Kidney glomerular epithelial cell (primary cell): Measurements from ENCODE around the gene WDTC1.
"Not testable (repeated sequence)": the region's sequence is repeated elsewhere in the genome, so short reads cannot be mapped to it uniquely, and the experiment has no call there.

Experiments
- DNase-seq: peaks from one replicate; lab custom pipeline; 2025; lab: John Stamatoyannopoulos, UW

The WDTC1 gene

DNA sequence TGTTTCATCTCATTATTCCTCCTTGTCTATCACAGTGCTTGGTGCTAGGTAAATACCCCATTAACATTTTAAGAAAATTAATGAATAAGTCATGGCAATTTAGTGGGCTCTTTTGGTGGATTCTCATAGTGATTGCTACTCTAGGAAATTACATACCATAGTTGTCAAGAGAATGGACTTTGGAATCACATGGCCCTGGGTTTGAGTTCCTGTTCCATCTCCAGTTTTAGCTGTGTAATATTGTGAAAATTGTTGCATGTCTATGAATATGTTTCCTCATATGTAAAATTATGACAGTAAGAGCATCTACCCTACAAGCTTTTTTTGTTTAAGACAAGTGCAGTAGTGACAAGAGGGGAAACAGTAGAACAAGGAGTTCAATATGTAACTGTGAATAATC is 20.7 kb downstream of the WDTC1 start:
- no peak for DNase-seq

DNA sequence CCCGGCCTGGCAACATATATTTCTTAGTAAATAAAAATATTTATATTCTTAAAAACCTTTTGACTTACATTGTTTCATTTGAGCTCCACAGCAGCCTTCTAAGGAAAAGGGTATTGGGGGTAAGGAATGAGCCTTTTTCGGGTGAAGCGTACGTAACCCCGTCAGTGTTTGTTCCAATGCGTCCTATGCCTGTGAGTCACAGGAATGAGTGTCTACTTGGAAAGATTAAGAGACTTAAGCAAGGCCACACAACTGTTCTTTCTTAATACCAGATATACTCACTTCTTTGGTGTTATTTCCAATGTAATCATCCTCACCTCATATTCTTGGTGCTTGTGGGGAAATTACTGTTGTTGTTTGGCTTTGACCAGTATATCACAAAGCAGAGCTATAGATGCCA is 22.7 kb downstream of the WDTC1 start:
- DNase-seq, result no peak

DNA sequence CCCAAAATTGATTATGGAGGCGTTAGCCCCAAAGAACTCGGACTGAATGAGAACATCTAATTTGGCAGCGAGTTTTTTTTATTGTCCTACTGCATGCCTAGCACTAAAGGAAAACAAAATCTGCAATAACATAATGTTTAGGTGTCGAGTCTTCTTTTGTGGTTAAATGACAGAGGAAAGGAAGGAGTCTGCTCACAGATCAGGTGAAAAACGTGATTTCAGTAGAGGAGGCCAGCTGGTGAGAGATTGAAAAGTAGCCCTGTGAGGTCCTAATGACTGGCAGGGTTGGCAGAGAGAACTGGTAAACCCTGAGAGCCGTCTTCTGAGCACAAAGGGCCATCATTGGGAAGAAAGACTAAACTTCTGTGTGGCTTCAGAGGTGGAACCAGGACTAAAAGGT is 24.2 kb downstream of the WDTC1 start:
- DNase-seq, result no peak

DNA sequence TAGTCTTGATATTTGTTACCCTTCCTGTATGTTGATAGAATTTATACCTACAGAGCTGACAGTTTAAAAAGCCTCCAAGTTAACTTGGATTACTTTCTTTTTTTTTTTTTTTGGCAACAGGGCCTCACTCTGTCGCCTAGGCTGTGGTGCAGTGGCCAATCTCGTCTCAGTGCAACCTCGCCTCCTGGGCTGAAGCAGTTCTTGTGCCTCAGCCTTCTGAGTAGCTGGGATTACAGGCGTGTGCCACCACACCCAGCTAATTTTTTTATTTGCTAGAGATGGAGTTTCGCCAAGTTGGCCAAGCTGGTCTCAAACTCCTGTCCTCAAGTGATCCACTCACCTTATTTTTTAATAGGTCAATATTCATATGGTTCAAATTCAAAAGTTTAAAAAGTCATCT is 32.7 kb downstream of the WDTC1 start:
- no peak for DNase-seq

DNA sequence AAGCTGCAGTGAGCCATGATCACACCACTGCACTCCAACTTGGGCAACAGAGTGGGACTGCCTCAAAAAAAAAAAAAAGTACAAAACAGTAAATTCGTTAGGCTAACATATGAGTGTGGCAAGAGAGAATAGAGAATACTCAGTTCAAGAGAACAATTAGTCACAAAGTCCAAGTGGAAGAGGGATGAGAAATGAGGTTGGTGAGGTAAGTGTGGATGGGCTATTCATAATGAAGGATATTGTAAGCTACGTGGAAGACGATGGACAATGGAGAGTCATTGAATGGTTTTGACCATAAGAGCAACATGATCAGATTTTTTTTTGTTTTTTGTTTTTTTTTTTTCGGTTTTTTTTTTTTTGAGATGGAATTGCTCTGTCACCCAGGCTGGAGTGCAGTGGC is 34.8 kb downstream of the WDTC1 start:
- no peak for DNase-seq

DNA sequence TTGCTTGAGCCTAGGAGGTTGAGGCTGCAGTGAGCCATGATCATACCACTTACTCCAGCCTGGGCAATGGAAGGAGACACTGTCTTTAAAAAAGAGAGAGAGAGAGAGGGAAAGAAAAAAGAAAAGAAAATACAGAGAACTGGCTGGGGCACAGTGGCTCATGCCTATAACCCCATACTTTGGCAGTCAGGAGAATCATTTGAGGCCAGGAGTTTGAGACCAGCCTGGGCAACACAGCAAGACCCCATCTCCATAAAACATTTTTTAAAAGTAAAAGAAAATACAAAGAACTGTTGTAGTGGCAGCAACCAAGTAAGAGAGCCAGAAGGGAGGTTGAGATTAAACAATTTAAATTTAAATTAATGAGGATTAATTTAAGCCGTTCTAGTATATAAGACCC is 39.8 kb downstream of the WDTC1 start:
- no peak for DNase-seq

DNA sequence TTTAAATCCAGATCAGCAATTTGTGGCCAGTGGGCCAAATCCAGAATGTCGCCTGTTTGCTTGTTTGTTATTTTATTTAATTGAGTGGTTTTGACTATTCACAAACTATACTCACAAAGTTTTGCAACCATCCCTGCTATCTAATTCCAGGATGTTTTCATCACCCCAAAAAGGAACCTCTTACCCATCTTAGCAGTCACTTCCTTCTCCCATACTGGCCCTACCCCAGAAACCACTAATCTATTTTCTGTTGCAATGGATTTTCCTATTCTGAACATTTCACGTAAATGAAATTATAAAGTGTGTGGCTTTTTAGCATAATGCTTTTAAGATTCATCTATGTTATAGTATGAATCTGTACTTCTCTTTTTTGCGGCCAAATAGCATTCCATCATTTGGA is 41.3 kb downstream of the WDTC1 start:
- DNase-seq, result no peak

DNA sequence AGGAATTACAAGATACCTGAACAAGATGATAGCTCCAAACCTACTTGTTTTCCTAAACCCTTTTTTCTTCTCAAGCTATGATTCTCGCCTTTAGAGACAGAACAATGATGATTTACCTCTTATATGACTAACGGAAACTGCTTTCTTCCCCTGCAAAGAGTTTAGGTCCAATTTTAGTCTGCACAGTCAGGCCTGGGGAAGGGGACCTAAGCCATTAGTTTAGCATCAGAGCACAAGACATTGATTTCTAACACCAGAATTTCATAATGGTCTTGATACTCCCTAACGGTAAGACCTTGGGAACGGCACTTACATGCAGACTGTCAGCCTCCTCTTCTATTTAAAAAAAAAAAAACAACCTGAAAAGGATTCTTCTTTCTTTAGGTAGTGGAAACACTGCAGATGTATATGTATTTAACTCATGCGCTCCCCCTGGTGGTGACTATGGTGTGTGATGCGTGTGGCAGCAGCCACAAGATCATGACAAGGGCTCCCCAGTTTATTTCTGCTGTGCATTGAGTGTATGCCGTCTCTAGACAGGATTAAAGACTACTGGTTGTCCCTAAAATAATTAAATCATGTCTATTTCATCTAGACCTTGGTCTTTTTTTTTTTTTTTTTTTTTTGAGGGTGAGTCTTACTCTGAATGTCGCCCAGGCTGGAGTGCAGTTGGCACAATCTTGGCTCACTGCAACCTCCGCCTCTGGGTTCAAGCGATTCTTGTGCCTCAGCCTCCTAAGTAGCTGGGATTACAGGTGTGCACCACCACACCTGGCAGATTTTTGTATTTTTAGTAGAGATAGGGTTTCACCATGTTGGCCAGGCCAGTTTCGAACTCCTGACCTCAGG is 50.2 kb downstream of the WDTC1 start:
- DNase-seq, result peak; percentile 40

DNA sequence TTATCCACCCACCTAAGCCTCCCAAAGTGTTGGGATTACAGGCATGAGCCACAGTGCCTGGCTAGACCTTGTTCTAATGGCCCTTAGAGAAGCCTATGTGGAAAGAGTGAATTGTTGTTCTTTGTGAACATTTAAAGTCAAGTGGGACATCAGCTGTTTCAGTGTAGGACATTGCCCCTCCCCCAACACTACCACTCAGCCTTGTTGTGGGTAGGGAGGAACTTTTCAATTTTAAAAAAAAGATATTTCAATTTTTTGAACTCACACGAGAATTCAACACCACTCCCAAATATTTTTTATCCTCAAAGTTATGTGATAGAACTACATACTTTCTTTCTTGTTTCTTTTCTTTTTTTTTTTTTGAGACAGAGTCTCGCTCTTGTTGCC is 50.8 kb downstream of the WDTC1 start:
- DNase-seq, result no peak

DNA sequence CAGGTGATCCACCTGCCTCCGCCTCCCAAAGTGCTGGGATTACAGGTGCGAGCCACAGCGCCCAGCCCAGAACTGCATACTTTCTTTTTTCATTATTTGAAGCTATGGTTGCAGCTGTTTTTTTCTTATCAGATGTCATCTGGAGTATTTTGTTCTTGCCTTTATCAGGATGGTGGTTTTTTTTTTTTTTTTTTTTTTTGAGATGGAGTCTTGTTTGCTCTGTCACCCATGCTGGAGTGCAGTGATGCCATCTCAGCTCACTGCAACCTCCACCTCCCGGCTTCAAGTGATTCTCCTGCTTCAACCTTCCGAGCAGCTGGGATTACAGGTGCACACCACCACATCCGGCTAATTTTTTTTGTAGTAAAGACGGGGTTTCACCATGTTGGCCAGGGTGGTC is 51.4 kb downstream of the WDTC1 start:
- DNase-seq, result not testable (repeated sequence)

DNA sequence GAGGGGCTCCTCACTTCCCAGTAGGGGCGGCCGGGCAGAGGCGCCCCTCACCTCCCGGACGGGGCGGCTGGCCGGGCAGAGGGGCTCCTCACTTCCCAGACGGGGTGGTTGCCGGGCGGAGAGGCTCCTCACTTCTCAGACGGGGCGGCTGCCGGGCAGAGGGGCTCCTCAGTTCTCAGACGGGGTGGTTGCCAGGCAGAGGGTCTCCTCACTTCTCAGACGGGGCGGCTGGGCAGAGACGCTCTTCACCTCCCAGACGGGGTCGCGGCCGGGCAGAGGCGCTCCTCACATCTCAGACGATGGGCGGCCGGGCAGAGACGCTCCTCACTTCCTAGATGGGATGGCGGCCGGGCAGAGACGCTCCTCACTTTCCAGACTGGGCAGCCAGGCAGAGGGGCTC is 54.7 kb downstream of the WDTC1 start:
- not testable (repeated sequence) for DNase-seq

DNA sequence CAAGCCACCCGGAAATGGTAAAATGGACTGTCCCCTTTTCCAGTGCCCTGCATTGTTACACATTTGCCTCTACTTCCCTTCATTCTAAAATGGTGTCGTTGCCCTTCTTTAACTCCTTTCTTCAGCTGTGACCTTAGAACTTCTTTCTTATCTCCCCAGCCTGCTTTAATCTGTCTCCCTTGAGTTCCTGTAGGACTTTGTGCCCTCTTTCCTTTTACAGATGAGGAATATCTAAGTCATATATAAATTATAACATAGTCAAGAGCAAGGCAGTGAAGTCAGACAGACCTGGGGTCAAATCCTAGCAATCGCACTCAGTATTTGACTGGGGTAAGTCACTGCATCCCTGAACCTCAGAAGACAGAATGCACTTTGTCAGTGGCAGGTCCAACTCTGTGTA is 56.1 kb downstream of the WDTC1 start:
- DNase-seq, result no peak

DNA sequence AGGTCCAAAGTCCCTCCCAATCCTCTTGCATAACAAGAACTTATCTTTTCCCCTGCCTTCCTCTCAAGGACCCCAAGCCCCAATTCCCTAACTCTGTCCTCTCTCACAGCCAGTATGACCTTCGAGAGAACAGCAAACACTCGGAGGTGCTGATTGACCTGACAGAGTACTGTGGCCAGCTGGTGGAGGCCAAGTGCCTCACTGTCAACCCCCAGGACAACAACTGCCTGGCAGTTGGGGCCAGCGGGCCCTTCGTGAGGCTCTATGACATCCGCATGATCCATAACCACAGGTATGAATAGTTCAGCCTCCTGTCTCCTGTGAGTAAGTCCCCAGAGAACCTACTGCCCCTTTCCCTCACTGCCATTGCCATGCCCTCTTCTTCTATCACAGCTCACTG is 57.7 kb downstream of the WDTC1 start:
- no peak for DNase-seq

DNA sequence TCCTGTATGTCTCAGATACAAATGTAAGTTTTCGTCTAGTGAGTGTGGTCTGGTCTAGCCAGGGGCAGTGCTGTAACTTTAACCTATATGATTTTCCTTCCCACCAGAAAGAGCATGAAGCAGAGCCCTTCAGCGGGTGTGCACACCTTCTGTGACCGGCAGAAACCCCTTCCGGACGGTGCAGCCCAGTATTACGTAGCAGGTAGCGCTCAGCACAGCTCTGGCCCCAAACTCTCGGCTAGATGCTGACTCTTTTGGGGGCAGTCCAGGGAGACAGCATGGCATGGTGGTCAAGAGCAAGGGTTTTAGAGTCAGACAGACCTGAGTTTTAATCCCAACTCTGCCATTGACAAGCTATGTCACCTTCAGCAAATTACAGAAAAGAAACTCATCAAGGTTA is 59.5 kb downstream of the WDTC1 start:
- DNase-seq, result no peak

DNA sequence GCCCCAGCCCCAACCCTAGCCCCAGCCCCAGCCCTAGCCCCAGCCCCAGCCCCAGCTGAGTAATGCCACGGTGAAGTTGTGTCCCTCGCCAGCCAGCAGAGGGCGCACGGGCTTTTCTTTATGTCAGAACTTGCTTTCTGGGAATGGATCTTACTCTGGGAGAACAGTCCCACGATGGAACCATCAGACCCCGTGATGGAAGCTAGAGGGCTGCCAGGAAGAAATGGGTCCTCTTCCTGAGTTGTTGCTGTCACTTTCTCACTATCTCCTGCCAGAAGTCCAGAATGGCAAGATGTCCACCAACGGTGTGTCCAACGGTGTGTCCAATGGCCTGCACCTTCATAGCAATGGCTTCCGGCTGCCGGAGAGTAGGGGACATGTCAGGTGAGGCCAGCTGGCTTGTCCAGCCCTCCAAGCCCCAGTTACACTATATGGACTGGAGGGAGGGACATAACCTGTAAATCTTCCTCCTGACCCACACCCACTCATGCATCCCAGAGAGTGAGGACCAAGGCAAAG is 62.4 kb downstream of the WDTC1 start:
- DNase-seq, result peak; percentile 8

DNA sequence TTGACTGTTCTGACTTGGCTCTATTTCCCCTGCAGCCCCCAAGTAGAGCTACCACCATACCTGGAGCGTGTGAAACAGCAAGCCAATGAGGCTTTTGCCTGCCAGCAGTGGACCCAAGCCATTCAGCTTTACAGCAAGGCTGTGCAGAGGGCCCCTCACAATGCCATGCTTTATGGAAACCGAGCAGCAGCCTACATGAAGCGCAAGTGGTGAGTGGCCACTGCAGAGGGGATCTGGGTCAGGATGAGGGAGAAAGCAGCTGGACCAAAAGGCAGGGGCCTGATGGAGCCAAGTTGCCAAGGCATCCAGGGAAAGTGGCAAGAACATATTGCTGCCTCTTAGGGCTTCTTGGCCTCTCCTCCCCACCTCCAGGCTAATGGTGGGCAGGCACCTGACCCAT is 63.5 kb downstream of the WDTC1 start:
- DNase-seq, result no peak

DNA sequence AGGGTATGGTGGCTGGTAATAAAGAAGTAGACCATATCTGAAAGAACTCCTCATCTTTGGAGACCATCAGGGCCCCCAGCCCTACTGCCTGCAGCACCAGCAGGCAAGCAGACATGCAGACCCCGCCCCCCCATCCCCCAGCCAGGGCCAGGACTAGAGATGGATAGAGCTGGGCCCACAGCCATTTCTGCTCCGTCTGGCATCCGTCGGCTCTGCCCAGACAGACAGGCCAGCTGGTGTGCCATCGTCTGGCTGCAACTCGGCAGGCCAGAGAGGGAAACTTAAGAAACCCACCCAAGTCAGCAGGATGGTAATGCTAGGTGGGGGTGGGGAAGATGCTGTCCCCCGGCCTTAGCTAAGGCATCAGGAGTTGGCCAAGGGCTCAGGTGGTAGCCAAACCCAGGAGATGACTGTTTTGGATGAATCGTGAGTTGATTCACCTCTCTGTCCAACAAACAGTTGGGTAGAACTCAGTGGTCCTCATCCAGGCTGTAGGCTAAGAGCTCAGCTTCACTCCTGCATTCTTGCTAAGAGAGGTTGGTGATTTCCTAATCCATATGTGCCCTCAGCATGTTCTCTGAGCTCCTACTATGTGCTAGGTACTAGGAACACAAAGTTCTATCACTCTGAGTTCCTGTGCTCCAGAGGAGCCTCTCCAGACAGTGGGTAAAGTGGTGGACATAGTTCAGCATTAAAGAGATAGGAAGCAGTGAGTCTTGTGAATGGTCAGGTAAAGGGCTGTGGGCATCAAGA is 64.4 kb downstream of the WDTC1 start:
- DNase-seq, result no peak

DNA sequence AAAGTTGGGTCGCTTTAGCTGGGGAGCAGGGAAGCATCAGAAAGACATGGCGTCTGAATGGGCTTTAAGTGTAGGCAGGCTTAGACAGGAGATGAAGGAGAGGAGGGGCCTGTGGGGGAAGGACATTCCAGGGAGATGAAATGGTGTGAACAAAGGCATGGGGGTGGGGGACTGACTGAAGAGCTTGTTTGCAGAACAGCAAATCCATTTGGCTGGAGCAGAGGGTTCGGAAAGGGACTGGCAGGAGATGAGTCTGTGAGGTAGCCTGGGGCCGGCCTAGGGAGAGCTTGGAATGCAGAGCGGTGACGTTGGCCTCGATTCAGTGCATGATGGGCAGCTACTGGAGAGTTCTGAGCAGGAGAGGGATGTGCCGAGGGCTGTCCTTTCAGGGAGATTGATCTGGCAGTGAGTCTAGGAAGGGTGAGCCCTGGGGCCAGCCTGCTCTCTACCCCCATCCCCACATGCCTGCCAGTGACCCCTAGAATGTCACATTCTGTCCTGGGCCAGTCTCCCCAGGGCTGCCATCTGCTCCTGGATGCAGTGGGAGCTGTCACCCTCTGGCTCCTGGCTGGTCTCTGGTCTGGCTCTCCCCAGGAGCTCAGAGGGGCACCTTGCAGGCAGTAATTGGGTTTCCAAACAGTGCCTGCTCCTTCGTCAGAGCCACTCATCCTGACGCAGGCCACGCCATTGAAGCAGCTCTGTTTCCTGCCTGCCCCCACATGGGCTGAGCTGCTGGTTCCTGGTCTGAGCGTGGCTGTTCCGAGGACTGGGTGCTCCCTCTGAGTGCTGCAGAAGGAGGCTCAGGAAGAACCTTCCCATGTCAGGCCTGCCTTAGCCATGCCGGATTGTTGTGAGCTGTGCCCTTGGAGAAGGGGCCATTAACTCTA is 65.2 kb downstream of the WDTC1 start:
- peak; percentile 87 for DNase-seq

DNA sequence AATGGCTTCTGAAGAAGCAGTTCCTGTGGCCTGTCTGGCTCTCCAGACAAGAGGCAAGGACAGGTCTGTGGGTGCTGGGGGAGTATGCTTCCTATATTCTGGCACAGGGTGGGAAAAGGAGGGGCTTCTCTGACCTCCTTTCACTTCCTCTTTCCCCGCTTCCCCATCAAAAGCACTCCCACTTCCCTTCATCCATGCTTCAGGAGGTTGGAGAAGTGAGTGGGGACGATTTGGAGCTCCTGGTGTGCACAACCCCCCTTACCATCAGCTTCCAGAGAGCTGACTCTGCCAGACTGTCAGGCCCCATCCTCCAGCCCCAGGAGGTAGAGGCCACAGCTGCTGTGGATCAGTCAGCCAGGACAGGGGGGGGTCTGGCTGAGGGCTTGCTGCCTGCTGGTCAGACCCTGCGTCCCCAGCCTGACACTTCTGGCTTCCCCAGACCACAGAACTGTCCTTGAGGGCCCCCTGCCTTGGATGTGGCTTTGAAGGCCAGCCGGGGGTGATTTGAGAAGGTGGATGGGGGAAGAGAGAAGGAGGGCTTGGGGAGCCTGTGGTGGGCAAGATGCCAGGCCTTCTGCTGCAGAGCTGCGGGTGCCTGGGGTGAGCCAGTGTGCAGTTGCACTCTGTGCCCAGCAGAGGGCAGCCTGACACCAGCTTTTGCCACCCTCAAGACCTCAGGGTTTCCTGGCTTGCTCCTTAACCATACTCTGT is 66.1 kb downstream of the WDTC1 start:
- peak; percentile 79 for DNase-seq

DNA sequence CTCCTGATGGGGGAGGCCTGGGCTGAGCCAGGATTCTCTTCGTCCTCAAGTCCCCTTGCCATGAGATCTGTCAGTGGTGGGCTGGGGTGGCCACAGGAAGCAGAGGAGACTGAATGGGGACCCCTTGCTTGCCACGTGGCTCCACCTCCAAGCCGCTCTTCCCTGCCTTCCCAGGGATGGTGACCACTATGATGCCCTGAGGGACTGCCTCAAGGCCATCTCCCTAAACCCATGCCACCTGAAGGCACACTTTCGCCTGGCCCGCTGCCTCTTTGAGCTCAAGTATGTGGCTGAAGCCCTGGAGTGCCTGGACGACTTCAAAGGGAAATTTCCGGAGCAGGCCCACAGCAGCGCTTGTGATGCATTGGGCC is 66.6 kb downstream of the WDTC1 start:
- no peak for DNase-seq

DNA sequence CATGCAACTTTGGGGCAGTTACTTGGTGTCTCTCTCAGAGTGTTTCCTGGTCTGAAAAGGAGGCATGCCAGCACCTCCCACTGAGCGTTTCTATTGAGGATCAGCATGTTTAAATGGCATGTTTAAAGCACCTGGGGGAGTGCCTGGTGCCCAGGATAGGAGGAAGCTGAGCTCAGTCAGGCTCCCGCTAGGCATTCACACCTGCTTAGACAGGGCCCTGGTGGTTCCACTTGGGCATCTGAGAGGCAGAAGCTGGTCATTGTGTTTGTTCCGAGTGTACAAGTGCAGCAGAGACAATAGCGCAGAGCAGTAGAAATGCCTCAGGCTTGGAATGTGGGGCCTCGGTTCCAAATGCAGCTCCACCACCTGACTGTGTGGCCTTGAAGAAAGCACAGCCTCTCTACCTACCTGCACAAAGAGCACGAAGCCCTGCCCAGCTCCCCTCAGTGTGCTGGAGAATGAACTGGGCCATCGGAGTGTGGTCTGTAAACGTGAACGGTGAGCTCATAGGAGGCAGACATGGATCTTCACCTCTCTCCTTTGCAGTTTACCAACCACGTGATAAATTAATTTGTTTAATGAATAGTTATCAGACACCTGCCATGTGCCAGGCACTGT is 67.3 kb downstream of the WDTC1 start:
- no peak for DNase-seq
